Superior temporal gyrus (tissue), 1 donor: ENCODE data around the gene CEP72.
A peak's percentile ranks its signal among the peaks of the same experiment; 100 is the strongest.
"Not testable (repeated sequence)": the region's sequence is repeated elsewhere in the genome, so short reads cannot be mapped to it uniquely, and the experiment has no call there.

ENCODE experiments used
- DNase-seq: peaks from one replicate; pipeline ENCODE4 v3.0.0-alpha.2; 2016; ENCODE audit errors: extremely low spot score

The CEP72 gene

GRCh38 chr5:683551-684481 lies 71.7 kb downstream of the CEP72 start:
- no peak for DNase-seq

- no peak for DNase-seq
Observed at GRCh38 chr5:684751-685216, 72.6 kb downstream of the CEP72 start.

- no peak for DNase-seq
Observed at GRCh38 chr5:685262-686171, 73.4 kb downstream of the CEP72 start.

GRCh38 chr5:686172-686523 lies 74.0 kb downstream of the CEP72 start:
- DNase-seq = not testable (repeated sequence)

GRCh38 chr5:686936-687335 lies 74.8 kb downstream of the CEP72 start:
- DNase-seq = not testable (repeated sequence)

GRCh38 chr5:688348-689010 lies 76.3 kb downstream of the CEP72 start:
- not testable (repeated sequence) for DNase-seq

- not testable (repeated sequence) for DNase-seq
Observed at GRCh38 chr5:690293-690692, 78.2 kb downstream of the CEP72 start.

- DNase-seq = not testable (repeated sequence)
Observed at GRCh38 chr5:691049-691448, 78.9 kb downstream of the CEP72 start.

- DNase-seq = no peak
Observed at GRCh38 chr5:691817-692528, 79.8 kb downstream of the CEP72 start.

- DNase-seq = not testable (repeated sequence)
Observed at GRCh38 chr5:692529-693041, 80.4 kb downstream of the CEP72 start.

GRCh38 chr5:693271-694041 lies 81.3 kb downstream of the CEP72 start, which contains the start of gene TPPP:
Gene TPPP (minus strand): TSS chr5:693352. CDS start chr5:678060, 15,292 bp downstream.
- DNase-seq = peak; percentile 79

- DNase-seq = not testable (repeated sequence)
Observed at GRCh38 chr5:694042-694431, 81.9 kb downstream of the CEP72 start.

GRCh38 chr5:695475-695874 lies 83.3 kb downstream of the CEP72 start:
- DNase-seq = not testable (repeated sequence)

- DNase-seq = not testable (repeated sequence)
Observed at GRCh38 chr5:696191-696590, 84.1 kb downstream of the CEP72 start.

- not testable (repeated sequence) for DNase-seq
Observed at GRCh38 chr5:696753-697702, 84.9 kb downstream of the CEP72 start.
